ENCODE measurements around the gene CCT3. TPM values are rescaled to one million over a fixed set of nuclear protein-coding genes. Genes with fewer than 3 reads are reported as not detected.

The CCT3 gene
- total and polyA plus RNA-seq, 4 donors: 71.6 to 165 (median 139) TPM

DNA sequence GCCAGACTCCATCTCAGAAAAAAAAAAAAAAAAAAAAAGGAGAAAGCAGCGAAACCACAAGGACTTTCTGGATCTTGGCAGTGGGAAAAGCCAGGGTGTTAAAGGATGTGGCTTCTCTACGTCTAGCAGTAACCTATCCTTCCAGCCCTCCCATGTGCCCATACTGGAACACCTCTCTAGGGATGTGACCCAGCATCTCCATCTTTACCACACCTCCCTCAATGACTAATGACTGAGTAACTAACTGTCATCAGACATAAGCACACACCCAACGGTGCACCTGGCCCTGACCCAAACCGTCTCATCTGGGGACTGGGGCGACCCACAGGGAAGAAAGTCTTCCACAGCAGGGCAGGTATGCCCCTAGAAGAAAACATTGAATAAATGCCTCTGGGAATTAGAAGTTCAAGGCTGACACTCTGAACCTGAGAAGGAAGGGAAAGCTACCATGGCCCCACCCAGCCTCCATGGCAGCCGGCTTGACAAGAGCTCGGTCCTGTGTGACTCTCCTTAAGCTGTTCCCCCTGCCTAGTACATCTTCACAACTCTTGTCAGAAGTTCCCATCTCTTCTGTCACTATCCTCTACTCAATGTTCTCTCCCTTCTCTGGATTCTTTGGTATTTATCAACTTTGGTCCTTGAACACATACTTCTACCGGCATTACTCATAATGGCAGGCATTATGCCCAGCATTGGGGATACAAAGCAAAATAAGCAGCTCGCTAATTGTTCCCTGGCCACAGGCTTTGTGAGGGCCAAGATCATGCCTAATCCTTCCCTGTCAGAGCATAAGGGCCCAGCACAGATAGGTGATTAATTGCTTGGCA lies 75.4 kb downstream of the CCT3 start:
- Histone ChIP-seq H3K9ac (ENCODE audit: insufficient read depth in 1 of 2, low read length in 2 of 2) (no peak overlapping the region), H3K36me3 (ENCODE audit: control insufficient read depth in 4 of 4, insufficient read depth in 4 of 4, low read length in 4 of 4) (peaks cover 34 to 77% (median 61%) of the 10 kb centered on the region in 4 donors), H3K27ac (ENCODE audit: low read depth in 1 of 2, low read length in 1 of 2) (peak overlapping the region in 1 of 2 donors; percentile 0), H3K27me3 (ENCODE audit: control insufficient read depth in 3 of 3, insufficient read depth in 3 of 3, low read length in 2 of 3) (no peaks in the 10 kb centered on the region), H3K9me3 (ENCODE audit: control insufficient read depth in 4 of 4, insufficient read depth in 3 of 4, low read length in 3 of 4) (no peaks in the 10 kb centered on the region), H3K4me3 (no peak overlapping the region), H3K4me1 (ENCODE audit: control insufficient read depth in 5 of 5, insufficient read depth in 5 of 5, low read length in 5 of 5) (no peaks in the 10 kb centered on the region)
- TF ChIP-seq, protein P1, sequence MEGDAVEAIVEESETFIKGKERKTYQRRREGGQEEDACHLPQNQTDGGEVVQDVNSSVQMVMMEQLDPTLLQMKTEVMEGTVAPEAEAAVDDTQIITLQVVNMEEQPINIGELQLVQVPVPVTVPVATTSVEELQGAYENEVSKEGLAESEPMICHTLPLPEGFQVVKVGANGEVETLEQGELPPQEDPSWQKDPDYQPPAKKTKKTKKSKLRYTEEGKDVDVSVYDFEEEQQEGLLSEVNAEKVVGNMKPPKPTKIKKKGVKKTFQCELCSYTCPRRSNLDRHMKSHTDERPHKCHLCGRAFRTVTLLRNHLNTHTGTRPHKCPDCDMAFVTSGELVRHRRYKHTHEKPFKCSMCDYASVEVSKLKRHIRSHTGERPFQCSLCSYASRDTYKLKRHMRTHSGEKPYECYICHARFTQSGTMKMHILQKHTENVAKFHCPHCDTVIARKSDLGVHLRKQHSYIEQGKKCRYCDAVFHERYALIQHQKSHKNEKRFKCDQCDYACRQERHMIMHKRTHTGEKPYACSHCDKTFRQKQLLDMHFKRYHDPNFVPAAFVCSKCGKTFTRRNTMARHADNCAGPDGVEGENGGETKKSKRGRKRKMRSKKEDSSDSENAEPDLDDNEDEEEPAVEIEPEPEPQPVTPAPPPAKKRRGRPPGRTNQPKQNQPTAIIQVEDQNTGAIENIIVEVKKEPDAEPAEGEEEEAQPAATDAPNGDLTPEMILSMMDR (IDR thresholded peaks at IDR 0.05; ENCODE audit: control extremely low read depth, extremely low read depth): no peak
- WGBS, 2 donors: 89 to 91% methylated on average over 9 of the region's 9 CpGs
- DNase-seq (no peak), ATAC-seq (ENCODE audit: insufficient read depth, low FRiP score) (no peak)

DNA sequence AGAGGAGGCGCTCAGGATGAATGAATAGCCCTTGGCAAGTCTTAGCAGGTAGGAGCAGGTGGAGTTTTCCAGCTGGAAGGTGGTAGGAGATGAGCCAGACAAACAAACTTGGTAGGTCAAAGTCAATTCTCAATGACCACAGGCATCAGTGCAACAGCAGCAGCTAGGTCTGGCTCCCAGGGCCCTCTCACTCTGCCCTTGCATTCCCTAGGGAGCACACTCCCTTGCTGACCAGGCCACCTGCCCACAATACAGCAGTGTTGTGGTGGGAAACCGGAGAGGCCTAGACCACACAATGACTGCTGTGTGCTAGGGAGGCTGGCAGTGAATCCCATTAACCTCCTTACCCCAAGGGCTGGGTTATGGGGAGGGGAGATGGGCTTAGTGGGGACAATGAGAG lies 77.2 kb downstream of the CCT3 start:
- Histone ChIP-seq H3K27ac (ENCODE audit: low read depth in 1 of 2, low read length in 1 of 2) (peak overlapping the region in 1 of 2 donors; percentile 6), H3K4me3 (no peak overlapping the region), H3K9ac (ENCODE audit: insufficient read depth in 1 of 2, low read length in 2 of 2) (no peak overlapping the region), H3K9me3 (ENCODE audit: control insufficient read depth in 4 of 4, insufficient read depth in 3 of 4, low read length in 3 of 4) (no peaks in the 10 kb centered on the region), H3K27me3 (ENCODE audit: control insufficient read depth in 3 of 3, insufficient read depth in 3 of 3, low read length in 2 of 3) (no peaks in the 10 kb centered on the region), H3K36me3 (ENCODE audit: control insufficient read depth in 4 of 4, insufficient read depth in 4 of 4, low read length in 4 of 4) (peaks cover 38 to 74% (median 50%) of the 10 kb centered on the region in 4 donors), H3K4me1 (ENCODE audit: control insufficient read depth in 5 of 5, insufficient read depth in 5 of 5, low read length in 5 of 5) (no peaks in the 10 kb centered on the region)
- DNase-seq (no peak), ATAC-seq (ENCODE audit: insufficient read depth, low FRiP score) (no peak)
- WGBS, 2 donors: 90 to 99% methylated on average over 2 of the region's 2 CpGs
- TF ChIP-seq, protein P1 (IDR thresholded peaks at IDR 0.05; ENCODE audit: control extremely low read depth, extremely low read depth): no peak

DNA sequence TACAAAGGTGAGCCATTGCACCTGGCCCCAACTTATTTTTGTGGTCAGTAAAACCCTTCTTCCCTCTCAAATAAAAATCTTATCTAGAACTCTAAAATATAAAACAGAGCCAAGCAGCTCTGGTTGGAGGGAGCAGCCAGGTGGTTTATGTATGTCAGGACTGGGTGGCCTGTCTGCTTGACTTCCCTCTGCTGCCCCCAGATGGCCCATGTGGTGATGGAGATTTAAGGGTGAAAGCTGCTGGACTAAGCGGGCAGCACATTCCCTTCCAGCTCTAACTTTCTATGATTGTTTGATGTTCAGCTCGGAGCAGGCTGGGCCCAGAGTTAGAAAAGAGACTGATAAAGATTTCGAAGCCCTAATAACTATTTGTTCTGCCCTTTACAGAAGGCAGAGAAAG lies 78.3 kb downstream of the CCT3 start:
- Histone ChIP-seq H3K9ac (ENCODE audit: insufficient read depth in 1 of 2, low read length in 2 of 2) (no peak overlapping the region), H3K27me3 (ENCODE audit: control insufficient read depth in 3 of 3, insufficient read depth in 3 of 3, low read length in 2 of 3) (no peaks in the 10 kb centered on the region), H3K4me3 (no peak overlapping the region), H3K36me3 (ENCODE audit: control insufficient read depth in 4 of 4, insufficient read depth in 4 of 4, low read length in 4 of 4) (peaks cover 31 to 68% (median 45%) of the 10 kb centered on the region in 4 donors), H3K9me3 (ENCODE audit: control insufficient read depth in 4 of 4, insufficient read depth in 3 of 4, low read length in 3 of 4) (no peaks in the 10 kb centered on the region), H3K4me1 (ENCODE audit: control insufficient read depth in 5 of 5, insufficient read depth in 5 of 5, low read length in 5 of 5) (no peaks in the 10 kb centered on the region), H3K27ac (ENCODE audit: low read depth in 1 of 2, low read length in 1 of 2) (no peak overlapping the region)
- DNase-seq (no peak), ATAC-seq (ENCODE audit: insufficient read depth, low FRiP score) (no peak)
- TF ChIP-seq, protein P1 (IDR thresholded peaks at IDR 0.05; ENCODE audit: control extremely low read depth, extremely low read depth): no peak
- WGBS, 2 donors: 82 to 87% methylated on average over 3 of the region's 3 CpGs

Other genes starting within 250 kb of the CCT3 start
- 100 to 1,000 TPM; 182 to 547 TPM for gene LMNA, start 223.6 kb downstream of the CCT3 start, total RNA-seq
- 100 to 1,000 TPM; 163 to 205 TPM for gene LMNA, start 223.6 kb downstream of the CCT3 start, polyA plus RNA-seq
- 10 to 100 TPM; 22.7 to 46.9 TPM for gene SEMA4A, start 184.7 kb downstream of the CCT3 start, total RNA-seq
- gene SEMA4A, start 184.7 kb downstream of the CCT3 start, polyA plus RNA-seq: 10 to 100 TPM; 26.9 to 54.9 TPM
- 10 to 100 TPM; 10.9 to 28.4 TPM for gene SLC25A44, start 144.2 kb downstream of the CCT3 start, total RNA-seq
- gene SLC25A44, start 144.2 kb downstream of the CCT3 start, polyA plus RNA-seq: 10 to 100 TPM in 1 of 2 donors, 1 to 10 TPM in 1; 8.0 to 22.0 TPM
- gene PMF1, start 125.3 kb downstream of the CCT3 start, total RNA-seq: 10 to 100 TPM; 60.0 to 66.9 TPM
- gene PMF1, start 125.3 kb downstream of the CCT3 start, polyA plus RNA-seq: 100 to 1,000 TPM in 1 of 2 donors, 10 to 100 TPM in 1; 62.5 to 144 TPM
- gene BGLAP, start 96.1 kb downstream of the CCT3 start, total RNA-seq: 1 to 10 TPM; 1.3 to 1.7 TPM
- gene BGLAP, start 96.1 kb downstream of the CCT3 start, polyA plus RNA-seq: 1 to 10 TPM in 1 of 2 donors, under 1 TPM in 1; 0.46 to 1.7 TPM
- 1 to 10 TPM; 1.3 to 3.0 TPM for gene PAQR6, start 90.2 kb downstream of the CCT3 start, total RNA-seq
- gene PAQR6, start 90.2 kb downstream of the CCT3 start, polyA plus RNA-seq: 1 to 10 TPM; 1.7 to 2.6 TPM
- 10 to 100 TPM; 37.3 to 68.4 TPM for gene SMG5, start 55.5 kb downstream of the CCT3 start, total RNA-seq
- 10 to 100 TPM; 40.0 to 42.8 TPM for gene SMG5, start 55.5 kb downstream of the CCT3 start, polyA plus RNA-seq
- 1 to 10 TPM; 4.5 to 4.7 TPM for gene TMEM79, start 54.0 kb downstream of the CCT3 start, total RNA-seq
- gene TMEM79, start 54.0 kb downstream of the CCT3 start, polyA plus RNA-seq: 1 to 10 TPM; 2.5 to 4.6 TPM
- gene GLMP, start 42.6 kb downstream of the CCT3 start, total RNA-seq: 10 to 100 TPM; 30.1 to 71.0 TPM
- 10 to 100 TPM; 48.2 to 75.8 TPM for gene GLMP, start 42.6 kb downstream of the CCT3 start, polyA plus RNA-seq
- gene VHLL, start 39.0 kb downstream of the CCT3 start, total RNA-seq: not detected
- not detected for gene VHLL, start 39.0 kb downstream of the CCT3 start, polyA plus RNA-seq
- gene TSACC, start 234 bp upstream of the CCT3 start, total RNA-seq: not detected
- gene TSACC, start 234 bp upstream of the CCT3 start, polyA plus RNA-seq: under 1 TPM; 0.29 to 0.45 TPM
- gene RHBG, start 30.9 kb upstream of the CCT3 start, total RNA-seq: under 1 TPM; 0.18 to 0.74 TPM
- gene RHBG, start 30.9 kb upstream of the CCT3 start, polyA plus RNA-seq: not detected
- 10 to 100 TPM; 23.0 to 52.5 TPM for gene MEF2D, start 162.5 kb upstream of the CCT3 start, total RNA-seq
- gene MEF2D, start 162.5 kb upstream of the CCT3 start, polyA plus RNA-seq: 10 to 100 TPM; 23.0 to 23.3 TPM
- gene IQGAP3, start 234.3 kb upstream of the CCT3 start, total RNA-seq: 1 to 10 TPM; 1.0 to 3.4 TPM
- gene IQGAP3, start 234.3 kb upstream of the CCT3 start, polyA plus RNA-seq: 1 to 10 TPM in 1 of 2 donors, under 1 TPM in 1; 0.42 to 1.3 TPM
- gene TTC24, start 241.4 kb upstream of the CCT3 start, total RNA-seq: under 1 TPM in 1 of 2 donors, not detected in 1; 0.23 TPM
- under 1 TPM; 0.12 to 0.31 TPM for gene TTC24, start 241.4 kb upstream of the CCT3 start, polyA plus RNA-seq